ENCODE results near the gene VTI1A. TPM values are rescaled to one million over a fixed set of nuclear protein-coding genes. Genes with fewer than 3 reads are reported as not detected.

VTI1A gene
- total and polyA plus RNA-seq, 9 donors = 7.8 to 48.2 (median 20.0) TPM

GRCh38 chr10:112559349-112559748, 112.3 kb downstream of the VTI1A start:
- intact Hi-C loops (cut with DNase I) = no loop called here
- no peaks in the 10 kb centered on the region for H3K9me3 ChIP-seq
- no peak overlapping the region for H3K27ac ChIP-seq
- H3K4me3 ChIP-seq = no peak overlapping the region
- no peaks in the 10 kb centered on the region for H3K27me3 ChIP-seq
- DNase-seq = no peak
- TF ChIP-seq CTCF (IDR thresholded peaks at IDR 0.05) (no peak), POLR2A (IDR thresholded peaks at IDR 0.05) (no peak), EP300 (IDR thresholded peaks at IDR 0.05) (no peak)
- H3K4me1 ChIP-seq (ENCODE audit: insufficient read depth) = no peaks in the 10 kb centered on the region
- no peaks in the 10 kb centered on the region for H3K36me3 ChIP-seq
- 91 to 97% (median 96%) methylated on average over 4 of the region's 4 CpGs for WGBS, 3 donors

- 72 to 80% (median 79%) methylated on average over 3 of the region's 3 CpGs for WGBS, 3 donors
- no peak for DNase-seq
- Histone ChIP-seq H3K36me3 (no peaks in the 10 kb centered on the region), H3K4me3 (no peak overlapping the region), H3K27ac (no peak overlapping the region), H3K9me3 (no peaks in the 10 kb centered on the region), H3K27me3 (no peaks in the 10 kb centered on the region), H3K4me1 (ENCODE audit: insufficient read depth) (no peaks in the 10 kb centered on the region)
- intact Hi-C loops (cut with DNase I) = no loop called here
- TF ChIP-seq CTCF (IDR thresholded peaks at IDR 0.05) = no peak
- TF ChIP-seq POLR2A (IDR thresholded peaks at IDR 0.05) = no peak
- no peak for TF ChIP-seq EP300 (IDR thresholded peaks at IDR 0.05)
Measured at GRCh38 chr10:112562122-112562521, 115.1 kb downstream of the VTI1A start.

GRCh38 chr10:112562809-112563663, 116.0 kb downstream of the VTI1A start:
- 86 to 90% (median 89%) methylated on average over 16 of the region's 16 CpGs for WGBS, 3 donors
- no peak for TF ChIP-seq EP300 (IDR thresholded peaks at IDR 0.05)
- TF ChIP-seq CTCF (IDR thresholded peaks at IDR 0.05) = no peak
- TF ChIP-seq POLR2A (IDR thresholded peaks at IDR 0.05) = no peak

GRCh38 chr10:112564337-112564736, 117.3 kb downstream of the VTI1A start:
- intact Hi-C loops (cut with DNase I) = no loop called here
- Histone ChIP-seq H3K36me3 (no peaks in the 10 kb centered on the region), H3K9me3 (no peaks in the 10 kb centered on the region), H3K4me3 (no peak overlapping the region), H3K4me1 (ENCODE audit: insufficient read depth) (no peaks in the 10 kb centered on the region), H3K27me3 (no peaks in the 10 kb centered on the region), H3K27ac (no peak overlapping the region)
- TF ChIP-seq CTCF (IDR thresholded peaks at IDR 0.05) = no peak
- TF ChIP-seq EP300 (IDR thresholded peaks at IDR 0.05) = no peak
- TF ChIP-seq POLR2A (IDR thresholded peaks at IDR 0.05) = no peak
- DNase-seq = no peak
- 15 to 44% (median 31%) methylated on average over 2 of the region's 2 CpGs for WGBS, 3 donors

More at GRCh38 chr10:112562809-112563663, 116.0 kb downstream of the VTI1A start:
- no peak overlapping the region for H3K4me3 ChIP-seq
- H3K36me3 ChIP-seq = no peaks in the 10 kb centered on the region
- H3K9me3 ChIP-seq = no peaks in the 10 kb centered on the region
- H3K27me3 ChIP-seq = no peaks in the 10 kb centered on the region
- intact Hi-C loops (cut with DNase I) = no loop called here
- no peaks in the 10 kb centered on the region for H3K4me1 ChIP-seq (ENCODE audit: insufficient read depth)
- no peak for DNase-seq
- no peak overlapping the region for H3K27ac ChIP-seq

Data from ovary (tissue), 9 donors.